IPS-18c (cell line): ENCODE results near the gene HEPN1.
A peak's percentile ranks its signal among the peaks of the same experiment; 100 is the strongest.
"Not testable (repeated sequence)": the region's sequence is repeated elsewhere in the genome, so short reads cannot be mapped to it uniquely, and the experiment has no call there.

ENCODE experiments used
- H3K4me3 ChIP-seq: 2 replicates; pipeline ENCODE4 v1.7.0; 2013; ENCODE audit warnings: low read depth, mild to moderate bottlenecking, low read length, moderate library complexity; ENCODE audit not compliant: insufficient read depth
- H3K9me3 ChIP-seq: one replicate; pipeline ENCODE4 v1.6.1; 2013; ENCODE audit warnings: mild to moderate bottlenecking, low read length, moderate library complexity; ENCODE audit not compliant: control insufficient read depth, insufficient read depth

The HEPN1 gene

DNA sequence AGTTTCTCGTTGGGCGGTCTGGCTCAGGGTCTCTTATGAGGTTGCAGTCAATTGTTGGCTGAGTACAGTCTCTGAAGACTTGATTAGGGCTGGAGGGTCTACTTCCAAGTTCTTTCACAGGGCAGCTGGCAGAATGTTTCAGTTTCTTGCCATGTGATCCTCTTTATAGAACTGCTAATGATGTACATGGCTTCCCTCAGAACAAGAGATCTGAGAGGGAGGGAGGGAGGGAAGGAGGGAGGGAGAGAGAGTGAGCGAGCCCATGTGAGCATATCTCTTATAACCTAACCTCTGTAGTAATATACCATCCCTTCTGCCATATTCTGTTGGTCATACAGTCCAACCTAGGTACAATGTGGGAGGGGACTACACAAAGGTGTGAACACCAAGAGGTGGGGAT lies 32.3 kb downstream of the HEPN1 start:
- Histone ChIP-seq H3K4me3 (no peak overlapping the region), H3K9me3 (peaks cover 2% of the 10 kb centered on the region)

- H3K4me3 ChIP-seq, result peak within 1 kb of the TSS; percentile 88
These were observed 34.9 kb downstream of the HEPN1 start, which contains the start of gene CCDC15 for GRCh38 chr11:124953753-124954589. Gene CCDC15 (plus strand): TSS chr11:124954202. CDS start chr11:124954733, 531 bp downstream.

GRCh38 chr11:124954590-124954955 lies 35.5 kb downstream of the HEPN1 start:
- Histone ChIP-seq H3K4me3 (peak overlapping the region; percentile 88), H3K9me3 (no peaks in the 10 kb centered on the region)

More at GRCh38 chr11:124953753-124954589, 34.9 kb downstream of the HEPN1 start, which contains the start of gene CCDC15:
- H3K9me3 ChIP-seq, result peaks cover 2% of the 10 kb centered on the region

- Histone ChIP-seq H3K9me3 (no peaks in the 10 kb centered on the region), H3K4me3 (no peak overlapping the region)
These were observed 36.0 kb downstream of the HEPN1 start for GRCh38 chr11:124955035-124955434.

GRCh38 chr11:124961972-124962609 lies 43.0 kb downstream of the HEPN1 start:
- Histone ChIP-seq H3K9me3 (no peaks in the 10 kb centered on the region), H3K4me3 (no peak overlapping the region)

DNA sequence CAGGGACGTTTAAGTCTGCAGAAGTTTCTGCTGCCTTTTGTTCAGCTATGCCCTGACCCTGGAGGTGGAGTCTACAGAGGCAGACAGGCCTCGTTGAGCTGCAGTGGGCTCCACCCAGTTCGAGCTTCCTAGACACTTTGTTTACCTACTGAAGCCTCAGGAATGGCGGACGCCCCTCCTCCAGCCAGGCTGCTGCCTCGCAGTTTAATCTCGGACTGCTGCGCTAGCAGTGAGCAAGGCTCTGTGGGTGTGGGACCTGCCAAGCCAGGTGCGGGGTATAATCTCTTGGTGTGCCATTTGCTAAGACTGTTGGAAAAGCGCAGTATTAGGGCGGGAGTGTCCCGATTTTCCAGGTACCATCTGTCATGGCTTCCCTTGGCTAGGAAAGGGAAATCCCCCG lies 49.1 kb downstream of the HEPN1 start:
- not testable (repeated sequence) for H3K4me3 ChIP-seq, H3K9me3 ChIP-seq
